Prostate gland (tissue), 2 donors: ENCODE measurements around the gene SUN1.

Experiments
- CTCF ChIP-seq, 4 experiments: fragments of 200-600 bp in 2 of 4; fragments of 450-650 bp in 2 of 4; sonication (generic) in 2 of 4; IDR thresholded peaks; 1 replicate in 3 of 4; 2 replicates in 1 of 4; pipeline ENCODE4 v1.5.1; 2016 to 2019; ENCODE audit warnings: antibody characterized with exemption in 4 of 4, mild to moderate bottlenecking in 2 of 4, moderate library complexity in 2 of 4
- POLR2A ChIP-seq: fragments of 450-650 bp; IDR thresholded peaks from one replicate; pipeline ENCODE4 v1.6.1; 2016; ENCODE audit warnings: antibody characterized with exemption, mild to moderate bottlenecking
- POLR2AphosphoS5 ChIP-seq: sonication (generic); formaldehyde crosslinking; IDR thresholded peaks from one replicate; pipeline ENCODE4 v1.6.1; 2017; ENCODE audit warnings: antibody characterized with exemption

DNA sequence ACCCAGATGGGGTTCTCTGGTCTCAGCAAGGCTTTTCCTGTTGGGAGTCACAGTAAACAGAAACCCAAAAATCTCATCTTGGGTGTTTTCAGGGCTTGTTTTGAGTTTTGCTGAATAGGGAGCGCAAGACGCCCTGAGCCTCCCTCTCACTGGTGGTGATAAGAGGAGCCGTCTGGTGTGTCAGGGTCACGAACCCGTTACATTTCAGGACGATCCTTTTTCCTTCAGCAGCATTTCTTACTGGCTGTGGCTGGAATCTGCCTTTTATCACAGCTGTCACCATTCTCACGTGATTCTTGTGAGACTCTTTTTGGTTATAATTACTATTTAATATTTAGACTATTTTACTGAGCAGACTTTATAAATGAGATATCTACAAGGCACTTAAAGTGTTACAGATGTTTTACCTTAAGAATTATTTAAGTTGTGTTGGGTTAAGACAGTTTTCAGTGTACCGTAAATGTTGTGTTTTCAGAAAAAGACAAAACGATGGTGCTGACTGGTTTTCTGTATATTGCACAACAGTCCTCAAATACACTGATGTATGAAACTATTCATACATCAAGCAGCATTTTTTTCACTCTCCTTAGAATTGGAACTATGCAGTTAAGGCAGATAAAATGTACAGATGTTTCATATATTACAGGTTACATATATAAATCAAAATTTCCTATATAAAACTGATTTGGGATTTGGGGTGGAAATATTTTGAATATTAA lies 41.9 kb downstream of the SUN1 start:
- TF ChIP-seq POLR2A (no peak), CTCF (IDR thresholded peaks at IDR 0.05) (no peak), POLR2AphosphoS5 (no peak)
